Keratinocyte (primary cell): ENCODE results near the gene DLGAP1.

Source experiments
- EZH2 ChIP-seq: IDR thresholded peaks from one replicate; pipeline ENCODE4 v1.6.1; 2012; ENCODE audit warnings: inconsistent platforms, mild to moderate bottlenecking, low read length, moderate library complexity
- TF ChIP-seq, protein P1 (sequence below), 3 experiments: IDR thresholded peaks in 1 of 3; conservative IDR thresholded peaks in 1 of 3; optimal IDR thresholded peaks in 1 of 3; 2 replicates in 2 of 3; 3 replicates in 1 of 3; pipeline versions ENCODE3 to v1.5.1; 2011; ENCODE audit warnings: low read length in 3 of 3, mild to moderate bottlenecking in 3 of 3, moderate library complexity in 2 of 3, control low read depth in 1 of 3, inconsistent platforms in 1 of 3; ENCODE audit not compliant: insufficient read depth in 2 of 3; ENCODE audit errors: extremely low read depth in 1 of 3

DNA sequence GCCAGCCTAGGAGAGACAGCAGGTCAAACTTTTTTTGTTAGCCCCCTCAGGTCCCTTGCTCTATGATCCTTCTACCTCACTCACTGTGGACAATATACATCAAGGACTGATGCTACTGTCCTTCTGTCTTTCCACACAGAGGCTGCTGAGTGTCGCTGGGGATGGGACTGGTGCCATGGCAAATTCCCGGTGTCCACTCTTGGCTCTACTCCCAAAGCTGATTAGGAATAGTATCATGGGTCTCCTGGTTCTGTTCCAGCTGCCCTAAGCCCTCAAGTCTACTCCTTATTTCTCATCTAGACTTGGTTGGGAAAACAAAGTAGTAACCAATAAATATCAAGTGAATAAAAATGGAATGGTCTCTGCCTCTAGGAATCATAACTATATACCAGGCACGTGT is 563.9 kb downstream of the DLGAP1 start:
- TF ChIP-seq EZH2, result no peak
- TF ChIP-seq, protein P1, sequence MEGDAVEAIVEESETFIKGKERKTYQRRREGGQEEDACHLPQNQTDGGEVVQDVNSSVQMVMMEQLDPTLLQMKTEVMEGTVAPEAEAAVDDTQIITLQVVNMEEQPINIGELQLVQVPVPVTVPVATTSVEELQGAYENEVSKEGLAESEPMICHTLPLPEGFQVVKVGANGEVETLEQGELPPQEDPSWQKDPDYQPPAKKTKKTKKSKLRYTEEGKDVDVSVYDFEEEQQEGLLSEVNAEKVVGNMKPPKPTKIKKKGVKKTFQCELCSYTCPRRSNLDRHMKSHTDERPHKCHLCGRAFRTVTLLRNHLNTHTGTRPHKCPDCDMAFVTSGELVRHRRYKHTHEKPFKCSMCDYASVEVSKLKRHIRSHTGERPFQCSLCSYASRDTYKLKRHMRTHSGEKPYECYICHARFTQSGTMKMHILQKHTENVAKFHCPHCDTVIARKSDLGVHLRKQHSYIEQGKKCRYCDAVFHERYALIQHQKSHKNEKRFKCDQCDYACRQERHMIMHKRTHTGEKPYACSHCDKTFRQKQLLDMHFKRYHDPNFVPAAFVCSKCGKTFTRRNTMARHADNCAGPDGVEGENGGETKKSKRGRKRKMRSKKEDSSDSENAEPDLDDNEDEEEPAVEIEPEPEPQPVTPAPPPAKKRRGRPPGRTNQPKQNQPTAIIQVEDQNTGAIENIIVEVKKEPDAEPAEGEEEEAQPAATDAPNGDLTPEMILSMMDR (optimal IDR thresholded peaks at IDR 0.05 in 1 of 3, IDR thresholded peaks at IDR 0.05 in 1 of 3, conservative IDR thresholded peaks at IDR 0.05 in 1 of 3; ENCODE audit: extremely low read depth in 1 of 3, insufficient read depth in 2 of 3, low read length in 3 of 3), result no peak
